Measurements from ENCODE around the gene SIVA1.

SIVA1 gene

GRCh38 chr14:104771918-104772706 is 19.2 kb downstream of the SIVA1 start:
- in situ Hi-C loops (cut with MboI; ENCODE audit: low sequenced_read_pairs, unreplicated experiment), result loop anchor here (5.0 kb wide), 1 partner anchor 55 kb away; no protein-coding TSS in a partner anchor
- DNase-seq (ENCODE audit: low spot score), result no peak
- TF ChIP-seq, protein P1, sequence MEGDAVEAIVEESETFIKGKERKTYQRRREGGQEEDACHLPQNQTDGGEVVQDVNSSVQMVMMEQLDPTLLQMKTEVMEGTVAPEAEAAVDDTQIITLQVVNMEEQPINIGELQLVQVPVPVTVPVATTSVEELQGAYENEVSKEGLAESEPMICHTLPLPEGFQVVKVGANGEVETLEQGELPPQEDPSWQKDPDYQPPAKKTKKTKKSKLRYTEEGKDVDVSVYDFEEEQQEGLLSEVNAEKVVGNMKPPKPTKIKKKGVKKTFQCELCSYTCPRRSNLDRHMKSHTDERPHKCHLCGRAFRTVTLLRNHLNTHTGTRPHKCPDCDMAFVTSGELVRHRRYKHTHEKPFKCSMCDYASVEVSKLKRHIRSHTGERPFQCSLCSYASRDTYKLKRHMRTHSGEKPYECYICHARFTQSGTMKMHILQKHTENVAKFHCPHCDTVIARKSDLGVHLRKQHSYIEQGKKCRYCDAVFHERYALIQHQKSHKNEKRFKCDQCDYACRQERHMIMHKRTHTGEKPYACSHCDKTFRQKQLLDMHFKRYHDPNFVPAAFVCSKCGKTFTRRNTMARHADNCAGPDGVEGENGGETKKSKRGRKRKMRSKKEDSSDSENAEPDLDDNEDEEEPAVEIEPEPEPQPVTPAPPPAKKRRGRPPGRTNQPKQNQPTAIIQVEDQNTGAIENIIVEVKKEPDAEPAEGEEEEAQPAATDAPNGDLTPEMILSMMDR (IDR thresholded peaks at IDR 0.05; ENCODE audit: borderline replicate concordance, control extremely low read depth, extremely low read depth, insufficient read depth, missing control alignments), result no peak

GRCh38 chr14:104772707-104773504 is 20.0 kb downstream of the SIVA1 start:
- in situ Hi-C loops (cut with MboI; ENCODE audit: low sequenced_read_pairs, unreplicated experiment), result loop anchor here (5.0 kb wide), 1 partner anchor 54 kb away; no protein-coding TSS in a partner anchor
- DNase-seq (ENCODE audit: low spot score), result no peak

DNA sequence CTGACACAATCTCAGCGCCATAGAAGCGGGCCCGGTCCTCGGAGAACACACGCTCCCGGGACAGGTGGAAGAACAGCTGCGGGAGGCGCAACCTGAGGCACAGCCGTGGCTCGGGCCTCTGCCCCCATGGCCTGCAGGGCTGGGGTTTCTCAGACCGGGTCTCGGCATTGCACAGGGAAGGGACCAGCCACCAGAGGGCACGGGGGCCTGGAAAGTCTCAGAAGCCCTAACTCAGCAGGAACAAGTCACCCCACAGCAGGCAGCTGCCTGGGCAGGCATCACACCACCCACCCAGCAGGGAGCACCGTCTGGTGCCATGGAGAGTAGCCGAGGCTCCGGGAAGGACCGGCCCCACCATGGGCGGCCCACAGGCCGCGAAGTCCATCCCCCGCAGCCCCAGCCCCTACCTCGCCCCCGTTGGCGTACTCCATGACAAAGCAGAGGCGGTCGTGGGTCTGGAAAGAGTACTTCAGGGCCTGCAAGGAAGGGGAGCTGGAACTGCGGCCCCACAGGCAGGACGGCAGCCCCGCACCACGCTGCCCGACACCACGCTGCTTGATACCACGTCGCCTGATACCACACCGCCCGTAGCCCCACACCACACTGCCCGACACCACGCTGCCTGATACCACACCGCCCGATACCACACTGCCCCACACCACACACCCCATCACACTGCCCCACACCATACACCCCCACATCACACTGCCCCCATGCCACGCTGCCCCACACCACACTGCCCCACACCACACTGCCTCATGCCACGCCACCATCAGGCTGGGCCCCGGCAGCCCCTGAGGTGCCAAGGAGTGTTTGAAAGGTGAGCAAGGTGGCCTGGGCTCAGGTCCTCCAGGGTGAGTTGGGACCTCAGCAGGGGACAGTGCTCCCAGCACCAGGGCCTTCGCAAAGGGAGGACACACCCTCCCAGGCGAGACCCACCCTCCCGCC is 20.8 kb downstream of the SIVA1 start:
- TF ChIP-seq, protein P1 (IDR thresholded peaks at IDR 0.05; ENCODE audit: borderline replicate concordance, control extremely low read depth, extremely low read depth, insufficient read depth, missing control alignments), result no peak
- in situ Hi-C loops (cut with MboI; ENCODE audit: low sequenced_read_pairs, unreplicated experiment), result loop anchor here (5.0 kb wide), 1 partner anchor 54 kb away; no protein-coding TSS in a partner anchor

More at GRCh38 chr14:104772707-104773504, 20.0 kb downstream of the SIVA1 start:
- TF ChIP-seq, protein P1 (IDR thresholded peaks at IDR 0.05; ENCODE audit: borderline replicate concordance, control extremely low read depth, extremely low read depth, insufficient read depth, missing control alignments), result no peak

GRCh38 chr14:104774453-104775072 is 21.6 kb downstream of the SIVA1 start:
- in situ Hi-C loops (cut with MboI; ENCODE audit: low sequenced_read_pairs, unreplicated experiment), result loop anchor here (5.0 kb wide), 1 partner anchor 53 kb away; no protein-coding TSS in a partner anchor
- TF ChIP-seq, protein P1 (IDR thresholded peaks at IDR 0.05; ENCODE audit: borderline replicate concordance, control extremely low read depth, extremely low read depth, insufficient read depth, missing control alignments), result no peak
- DNase-seq (ENCODE audit: low spot score), result no peak

More for the DNA sequence above, 20.8 kb downstream of the SIVA1 start:
- no peak for DNase-seq (ENCODE audit: low spot score)

- no peak for DNase-seq (ENCODE audit: low spot score)
- TF ChIP-seq, protein P1 (IDR thresholded peaks at IDR 0.05; ENCODE audit: borderline replicate concordance, control extremely low read depth, extremely low read depth, insufficient read depth, missing control alignments), result no peak
- in situ Hi-C loops (cut with MboI; ENCODE audit: low sequenced_read_pairs, unreplicated experiment), result no loop called here
Observed at GRCh38 chr14:104775073-104775489, 22.1 kb downstream of the SIVA1 start.
